GM19372 (cell line): ENCODE measurements around the gene PRRT4.

Source experiments
- ATAC-seq: cut with Tn5 transposase; IDR thresholded peaks from one replicate; pipeline ENCODE4 v1.9.1; 2021; ENCODE audit warnings: mild to moderate bottlenecking, low read depth, moderate library complexity; ENCODE audit not compliant: unreplicated experiment

The PRRT4 gene

GRCh38 chr7:128378637-128379036 is 17.1 kb upstream of the PRRT4 start:
- ATAC-seq = no peak

GRCh38 chr7:128376077-128376476 is 14.6 kb upstream of the PRRT4 start:
- ATAC-seq = no peak

- ATAC-seq = no peak
Observed at GRCh38 chr7:128374041-128374440, 12.6 kb upstream of the PRRT4 start.

- no peak for ATAC-seq
Observed at GRCh38 chr7:128373606-128374005, 12.1 kb upstream of the PRRT4 start.

- no peak for ATAC-seq
Observed at GRCh38 chr7:128370491-128370890, 9.0 kb upstream of the PRRT4 start.

GRCh38 chr7:128366986-128367385 is 5.5 kb upstream of the PRRT4 start:
- no peak for ATAC-seq

- ATAC-seq = no peak
Observed at GRCh38 chr7:128366300-128366699, 4.8 kb upstream of the PRRT4 start.

GRCh38 chr7:128365432-128365831 is 3.9 kb upstream of the PRRT4 start:
- no peak for ATAC-seq

GRCh38 chr7:128364166-128364870 is 2.8 kb upstream of the PRRT4 start:
- no peak for ATAC-seq

- no peak for ATAC-seq
Observed at GRCh38 chr7:128363261-128363721, 1.8 kb upstream of the PRRT4 start.

GRCh38 chr7:128362670-128363069 is 1.2 kb upstream of the PRRT4 start:
- no peak for ATAC-seq

GRCh38 chr7:128360359-128360678 is 1.2 kb downstream of the PRRT4 start:
- no peak for ATAC-seq

GRCh38 chr7:128359939-128360338 is 1.6 kb downstream of the PRRT4 start:
- no peak for ATAC-seq

- ATAC-seq = no peak
Observed at GRCh38 chr7:128359336-128359735, 2.2 kb downstream of the PRRT4 start.

GRCh38 chr7:128358233-128358632 is 3.3 kb downstream of the PRRT4 start:
- no peak for ATAC-seq

- no peak for ATAC-seq
Observed at GRCh38 chr7:128357217-128357613, 4.3 kb downstream of the PRRT4 start.

GRCh38 chr7:128356546-128357216 is 4.8 kb downstream of the PRRT4 start:
- no peak for ATAC-seq

GRCh38 chr7:128353610-128354009 is 7.9 kb downstream of the PRRT4 start:
- no peak for ATAC-seq

GRCh38 chr7:128353189-128353588 is 8.3 kb downstream of the PRRT4 start:
- ATAC-seq = no peak

GRCh38 chr7:128352636-128353035 is 8.9 kb downstream of the PRRT4 start:
- ATAC-seq = no peak

- ATAC-seq = no peak
Observed at GRCh38 chr7:128352153-128352537, 9.3 kb downstream of the PRRT4 start.
